ENCODE measurements around the gene DTNA.
A peak's percentile ranks its signal among the peaks of the same experiment; 100 is the strongest.
"Not testable (repeated sequence)": the region's sequence is repeated elsewhere in the genome, so short reads cannot be mapped to it uniquely, and the experiment has no call there.

Gene DTNA

GRCh38 chr18:34730774-34731173 is 20.7 kb downstream of the DTNA start:
- ChIA-PET POLR2A (ENCODE audit: low non-redundant PET) (no interaction called here), CTCF (interaction anchor here (0.7 kb wide), 1 partner anchor 494 kb away, joined by 5 read pairs; no protein-coding TSS in a partner anchor)
- DNase-seq (ENCODE audit: low spot score) = no peak
- TF ChIP-seq CTCF (conservative IDR thresholded peaks at IDR 0.05; ENCODE audit: low read depth) = no peak
- H3K27ac ChIP-seq = no peak overlapping the region

GRCh38 chr18:34734056-34734455 is 24.0 kb downstream of the DTNA start:
- POLR2A ChIA-PET (ENCODE audit: low non-redundant PET) = no interaction called here
- CTCF ChIA-PET = no interaction called here
- no peak for TF ChIP-seq CTCF (conservative IDR thresholded peaks at IDR 0.05; ENCODE audit: low read depth)

GRCh38 chr18:34734526-34734925 is 24.4 kb downstream of the DTNA start:
- DNase-seq (ENCODE audit: low spot score); CTCF ChIA-PET; POLR2A ChIA-PET (ENCODE audit: low non-redundant PET); H3K27ac ChIP-seq: not testable (repeated sequence)

More at GRCh38 chr18:34734056-34734455, 24.0 kb downstream of the DTNA start:
- DNase-seq (ENCODE audit: low spot score) = no peak
- H3K27ac ChIP-seq = no peak overlapping the region

GRCh38 chr18:34738175-34738894 is 28.2 kb downstream of the DTNA start:
- peak; percentile 24 for DNase-seq (ENCODE audit: low spot score)
- TF ChIP-seq CTCF (conservative IDR thresholded peaks at IDR 0.05; ENCODE audit: low read depth) = no peak
- CTCF ChIA-PET = interaction anchor here (1.0 kb wide), 1 partner anchor 77 kb away, joined by 3 read pairs; no protein-coding TSS in a partner anchor
- POLR2A ChIA-PET (ENCODE audit: low non-redundant PET) = interaction anchor here (0.6 kb wide), 1 partner anchor 12 kb away, joined by 3 read pairs; no protein-coding TSS in a partner anchor
- H3K27ac ChIP-seq = no peak overlapping the region

- no peak for TF ChIP-seq CTCF (conservative IDR thresholded peaks at IDR 0.05; ENCODE audit: low read depth)
- ChIA-PET POLR2A (ENCODE audit: low non-redundant PET) (no interaction called here), CTCF (no interaction called here)
- DNase-seq (ENCODE audit: low spot score) = no peak
- H3K27ac ChIP-seq = no peak overlapping the region
Observed at GRCh38 chr18:34740101-34740500, 30.0 kb downstream of the DTNA start.

- TF ChIP-seq CTCF (conservative IDR thresholded peaks at IDR 0.05; ENCODE audit: low read depth) = no peak
- POLR2A ChIA-PET (ENCODE audit: low non-redundant PET) = no interaction called here
- no peak overlapping the region for H3K27ac ChIP-seq
- DNase-seq (ENCODE audit: low spot score) = no peak
- CTCF ChIA-PET = no interaction called here
Observed at GRCh38 chr18:34740724-34741123, 30.6 kb downstream of the DTNA start.

- POLR2A ChIA-PET (ENCODE audit: low non-redundant PET) = no interaction called here
Observed at GRCh38 chr18:34741401-34741800, 31.3 kb downstream of the DTNA start.

More at GRCh38 chr18:34741401-34741800, 31.3 kb downstream of the DTNA start:
- no peak for DNase-seq (ENCODE audit: low spot score)
- no peak overlapping the region for H3K27ac ChIP-seq
- no peak for TF ChIP-seq CTCF (conservative IDR thresholded peaks at IDR 0.05; ENCODE audit: low read depth)
- CTCF ChIA-PET = interaction anchor here (0.6 kb wide), 1 partner anchor 443 kb away, joined by 3 read pairs; no protein-coding TSS in a partner anchor

Measured in RWPE1 (cell line).